Epithelial cell of proximal tubule (primary cell): Measurements from ENCODE around the gene USP13. TPM values are rescaled to one million over a fixed set of nuclear protein-coding genes. Genes with fewer than 3 reads are reported as not detected.
"Not testable (repeated sequence)": the region's sequence is repeated elsewhere in the genome, so short reads cannot be mapped to it uniquely, and the experiment has no call there.

ENCODE experiments used
- DNase-seq: peaks from one replicate; pipeline ENCODE4 v3.0.0-alpha.2; 2011; ENCODE audit warnings: low read depth
- H3K4me3 ChIP-seq: 2 replicates; pipeline ENCODE4 v1.5.1; 2011; ENCODE audit warnings: low read depth, mild to moderate bottlenecking, low read length
- total RNA-seq: library from RNA; depleted of rRNA; stranded (reverse); fragments of >200 nt; gene quantifications from 2 replicates; pipeline ENCODE4 v1.2.3, GENCODE V29; 2015
- TF ChIP-seq, protein P1 (sequence below): conservative IDR thresholded peaks from 2 replicates; pipeline ENCODE4 v1.5.1; 2012; ENCODE audit warnings: low read depth, mild to moderate bottlenecking, low read length

USP13 gene
- total RNA-seq, 1 donor from 2014 or later: 10.3 TPM

DNA sequence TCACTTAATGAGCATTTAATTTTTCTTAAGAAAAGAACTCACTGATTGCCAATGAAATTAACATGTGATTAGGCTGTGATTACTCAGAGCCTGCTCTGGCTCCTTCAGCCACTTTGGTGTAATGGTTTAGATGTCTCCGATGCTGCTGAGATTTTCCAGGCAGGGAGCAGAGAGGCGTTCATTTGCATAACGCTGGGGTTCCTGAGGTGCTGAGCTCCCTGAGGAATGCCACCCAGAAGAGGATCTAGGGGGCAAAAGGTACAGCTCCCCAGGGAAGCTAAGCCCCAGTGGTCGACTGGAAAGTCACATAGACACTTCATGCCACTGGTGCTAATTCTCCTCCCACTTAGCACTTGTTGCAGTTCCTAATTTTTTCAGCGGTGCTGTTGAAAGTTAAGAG, 119.5 kb downstream of the USP13 start:
- DNase-seq: no peak
- TF ChIP-seq, protein P1, sequence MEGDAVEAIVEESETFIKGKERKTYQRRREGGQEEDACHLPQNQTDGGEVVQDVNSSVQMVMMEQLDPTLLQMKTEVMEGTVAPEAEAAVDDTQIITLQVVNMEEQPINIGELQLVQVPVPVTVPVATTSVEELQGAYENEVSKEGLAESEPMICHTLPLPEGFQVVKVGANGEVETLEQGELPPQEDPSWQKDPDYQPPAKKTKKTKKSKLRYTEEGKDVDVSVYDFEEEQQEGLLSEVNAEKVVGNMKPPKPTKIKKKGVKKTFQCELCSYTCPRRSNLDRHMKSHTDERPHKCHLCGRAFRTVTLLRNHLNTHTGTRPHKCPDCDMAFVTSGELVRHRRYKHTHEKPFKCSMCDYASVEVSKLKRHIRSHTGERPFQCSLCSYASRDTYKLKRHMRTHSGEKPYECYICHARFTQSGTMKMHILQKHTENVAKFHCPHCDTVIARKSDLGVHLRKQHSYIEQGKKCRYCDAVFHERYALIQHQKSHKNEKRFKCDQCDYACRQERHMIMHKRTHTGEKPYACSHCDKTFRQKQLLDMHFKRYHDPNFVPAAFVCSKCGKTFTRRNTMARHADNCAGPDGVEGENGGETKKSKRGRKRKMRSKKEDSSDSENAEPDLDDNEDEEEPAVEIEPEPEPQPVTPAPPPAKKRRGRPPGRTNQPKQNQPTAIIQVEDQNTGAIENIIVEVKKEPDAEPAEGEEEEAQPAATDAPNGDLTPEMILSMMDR: no peak
- no peak overlapping the region for H3K4me3 ChIP-seq

DNA sequence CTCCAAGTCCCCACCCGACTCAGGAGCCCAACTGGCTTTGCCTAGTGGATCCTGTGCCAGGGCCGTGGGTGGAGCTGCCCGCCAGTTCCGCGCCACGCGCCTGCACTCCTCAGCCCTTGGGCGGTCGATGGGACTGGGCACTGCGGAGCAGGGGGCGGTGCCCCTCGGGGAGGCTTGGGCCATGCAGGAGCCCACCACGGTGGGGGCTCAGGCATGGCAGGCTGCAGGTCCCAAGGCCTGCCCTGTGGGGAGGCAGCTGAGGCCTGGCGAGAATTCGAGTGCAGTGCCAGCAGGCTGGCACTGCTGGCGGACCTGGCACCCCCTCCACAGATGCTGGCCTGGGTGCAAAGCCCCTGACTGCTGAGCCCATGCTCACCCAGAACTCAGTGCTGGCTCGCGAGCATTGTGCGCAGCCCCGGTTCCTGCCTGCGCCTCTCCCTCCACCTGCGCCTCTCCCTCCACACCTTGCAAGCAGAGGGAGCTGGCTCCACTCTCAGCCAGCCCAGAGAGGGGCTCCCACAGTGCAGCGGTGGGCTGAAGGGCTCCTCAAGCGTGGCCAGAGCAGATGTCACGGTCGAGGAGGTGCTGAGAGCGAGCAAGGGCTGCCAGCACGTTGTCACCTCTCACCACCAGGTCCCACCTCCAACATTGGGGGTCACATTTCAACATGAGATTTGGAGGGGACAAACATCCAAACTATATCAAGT, 122.7 kb downstream of the USP13 start:
- TF ChIP-seq, protein P1: no peak
- no peak for DNase-seq

DNA sequence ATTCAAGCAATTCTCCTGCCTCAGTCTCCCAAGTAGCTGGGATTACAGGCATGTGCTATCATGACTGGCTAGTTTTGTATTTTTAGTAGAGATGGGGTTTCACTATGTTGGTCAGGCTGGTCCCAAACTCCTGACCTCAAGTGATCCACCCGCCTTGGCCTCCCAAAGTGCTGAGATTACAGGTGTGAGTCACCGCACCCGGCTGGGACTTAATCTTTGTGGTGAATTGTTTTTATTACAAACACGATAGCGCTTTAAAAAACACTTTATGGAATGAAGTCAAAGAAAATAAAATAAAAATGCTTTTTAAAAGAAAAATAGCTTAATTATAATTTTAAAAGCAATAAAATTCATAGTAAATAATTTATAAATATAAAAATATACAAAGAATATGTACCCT, 130.0 kb downstream of the USP13 start:
- not testable (repeated sequence) for DNase-seq, H3K4me3 ChIP-seq

More for the DNA sequence above, 122.7 kb downstream of the USP13 start:
- H3K4me3 ChIP-seq: no peak overlapping the region

DNA sequence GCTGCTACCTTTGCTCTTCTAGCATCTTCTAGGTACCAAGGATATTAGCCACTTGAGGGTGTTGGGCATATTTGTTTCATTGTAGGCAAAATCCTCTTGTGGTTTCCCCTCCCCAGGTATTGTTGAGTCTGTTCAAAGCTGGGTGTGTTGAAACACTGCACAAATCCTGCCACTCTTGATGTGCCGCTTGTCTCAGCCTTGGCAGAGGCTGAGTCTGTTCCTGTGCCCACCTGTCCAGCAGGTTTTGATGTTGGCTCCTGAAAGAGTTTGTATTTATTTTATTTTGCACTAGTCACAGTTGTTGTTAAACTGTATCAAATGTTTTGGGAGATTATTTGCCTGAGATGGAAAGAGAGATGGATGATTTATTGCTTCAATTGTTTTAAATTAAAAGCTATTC, 136.2 kb downstream of the USP13 start:
- DNase-seq: no peak
- TF ChIP-seq, protein P1: no peak
- no peak overlapping the region for H3K4me3 ChIP-seq

DNA sequence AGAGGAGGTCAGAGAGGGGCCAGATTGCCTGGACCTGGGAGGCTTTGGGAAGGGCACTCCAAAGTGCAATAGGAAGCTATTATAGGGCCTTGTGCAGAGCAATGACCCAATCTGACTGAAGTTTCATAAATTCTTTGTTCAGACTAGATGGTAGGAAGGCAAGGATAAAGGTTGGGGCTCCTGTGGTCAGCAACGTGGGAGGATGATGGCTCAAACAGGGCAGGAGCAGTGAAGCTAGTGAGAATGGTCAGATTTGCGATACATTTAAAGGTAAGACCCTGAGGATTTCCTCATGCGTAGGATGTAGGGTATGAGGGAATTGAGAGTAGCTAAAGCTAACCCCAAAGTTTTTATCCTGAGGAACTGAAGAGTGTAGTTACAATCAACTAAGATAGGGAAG, 139.0 kb downstream of the USP13 start:
- TF ChIP-seq, protein P1: no peak
- H3K4me3 ChIP-seq: no peak overlapping the region
- no peak for DNase-seq

DNA sequence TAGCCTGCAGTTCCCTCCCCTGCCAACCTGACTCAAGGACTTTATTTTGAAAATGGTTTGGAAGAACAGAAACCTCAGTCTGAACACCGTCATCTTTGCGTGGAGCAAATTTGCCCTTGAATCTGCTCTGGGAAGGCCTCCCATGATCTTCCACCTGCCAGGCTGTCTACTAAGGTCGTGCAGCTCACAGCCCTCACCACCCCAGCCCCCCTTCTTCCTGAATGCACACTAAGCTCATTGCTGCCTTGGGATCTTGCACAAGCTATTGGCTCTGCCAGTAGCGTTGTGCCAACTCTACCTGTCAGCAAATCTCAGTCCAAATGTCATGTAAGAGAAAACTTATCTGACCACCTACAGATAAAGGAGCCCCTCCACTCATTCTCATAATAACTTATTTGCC, 141.5 kb downstream of the USP13 start:
- TF ChIP-seq, protein P1: no peak
- no peak overlapping the region for H3K4me3 ChIP-seq
- DNase-seq: no peak

DNA sequence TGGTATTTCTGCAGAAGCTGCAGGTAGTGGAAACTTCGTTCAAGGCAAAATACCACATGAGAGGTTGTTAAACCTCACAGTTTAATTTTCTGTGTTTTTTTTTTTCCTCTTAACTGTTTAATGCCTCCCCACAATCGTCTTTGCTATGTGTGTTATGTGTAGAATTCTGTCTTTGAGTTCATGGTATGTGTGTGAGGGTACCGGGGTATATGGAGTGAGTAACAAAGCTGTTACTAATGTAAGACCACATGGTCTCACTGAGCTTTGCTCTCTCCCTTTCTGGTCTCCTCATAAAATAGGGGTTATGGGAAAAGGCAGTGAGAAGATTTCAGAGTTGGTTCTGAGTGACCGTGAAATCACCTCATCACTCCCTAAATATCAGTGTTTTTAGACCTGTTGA, 143.6 kb downstream of the USP13 start:
- TF ChIP-seq, protein P1: no peak
- no peak overlapping the region for H3K4me3 ChIP-seq
- no peak for DNase-seq
